H9 (cell line): Measurements from ENCODE around the gene LARP4B. TPM values are rescaled to one million over a fixed set of nuclear protein-coding genes. Genes with fewer than 3 reads are reported as not detected.

Experiments
- DNase-seq: peaks from one replicate; pipeline ENCODE4 v3.0.0-alpha.2; 2017
- H2AFZ ChIP-seq: one replicate; pipeline ENCODE4 v1.6.1; 2013; ENCODE audit warnings: mild to moderate bottlenecking, low read length, control low read depth, moderate library complexity
- H2AK5ac ChIP-seq: 2 replicates; pipeline ENCODE4 v1.6.1; 2013; ENCODE audit warnings: low read length, control low read depth, mixed read lengths; ENCODE audit not compliant: insufficient read length
- H2BK120ac ChIP-seq: one replicate; pipeline ENCODE4 v1.6.1; 2013; ENCODE audit warnings: low read depth, mild to moderate bottlenecking, low read length, control low read depth, inconsistent platforms; ENCODE audit not compliant: poor library complexity, severe bottlenecking
- H2BK12ac ChIP-seq: 2 replicates; pipeline ENCODE4 v1.6.1; 2013; ENCODE audit warnings: low read length, control low read depth, mixed read lengths, low read depth; ENCODE audit not compliant: insufficient read length
- H2BK15ac ChIP-seq: 2 replicates; pipeline ENCODE4 v1.6.1; 2013; ENCODE audit warnings: low read depth, low read length, control low read depth
- H2BK20ac ChIP-seq: one replicate; pipeline ENCODE4 v1.6.1; 2013; ENCODE audit warnings: low read depth, mild to moderate bottlenecking, low read length, control low read depth, inconsistent platforms; ENCODE audit not compliant: poor library complexity, severe bottlenecking
- H2BK5ac ChIP-seq: 2 replicates; pipeline ENCODE4 v1.6.1; 2013; ENCODE audit warnings: low read length, control low read depth, mixed read lengths; ENCODE audit not compliant: insufficient read length
- H3K14ac ChIP-seq: 2 replicates; pipeline ENCODE4 v1.6.1; 2013; ENCODE audit warnings: low read length, control low read depth; ENCODE audit not compliant: insufficient read depth
- H3K18ac ChIP-seq: 2 replicates; pipeline ENCODE4 v1.6.1; 2013; ENCODE audit warnings: low read depth, mild to moderate bottlenecking, mixed read lengths, low read length, control low read depth; ENCODE audit not compliant: insufficient read length
- H3K23ac ChIP-seq: 2 replicates; pipeline ENCODE4 v1.6.1; 2013; ENCODE audit warnings: low read length, control low read depth, mixed read lengths, low read depth; ENCODE audit not compliant: insufficient read length
- H3K23me2 ChIP-seq: 2 replicates; pipeline ENCODE4 v1.6.1; 2013; ENCODE audit warnings: low read depth, mild to moderate bottlenecking, mixed read lengths, low read length, control low read depth; ENCODE audit not compliant: insufficient read length, poor library complexity, severe bottlenecking
- H3K27ac ChIP-seq: 2 replicates; pipeline ENCODE4 v1.5.1; 2013; ENCODE audit warnings: low read length, control low read depth, mixed read lengths, low read depth; ENCODE audit not compliant: insufficient read length
- H3K27me3 ChIP-seq: 2 replicates; pipeline ENCODE4 v1.6.1; 2013; ENCODE audit warnings: low read length, control low read depth, inconsistent platforms; ENCODE audit not compliant: insufficient read depth
- H3K4ac ChIP-seq: 2 replicates; pipeline ENCODE4 v1.6.1; 2013; ENCODE audit warnings: low read depth, mild to moderate bottlenecking, control low read depth, inconsistent platforms, low read length, moderate library complexity
- H3K4me1 ChIP-seq: 2 replicates; pipeline ENCODE4 v1.6.1; 2013; ENCODE audit warnings: low read length, control low read depth, inconsistent platforms; ENCODE audit not compliant: insufficient read depth
- H3K4me2 ChIP-seq: 2 replicates; pipeline ENCODE4 v1.6.1; 2013; ENCODE audit warnings: low read length, control low read depth, mixed read lengths; ENCODE audit not compliant: insufficient read length, insufficient read depth
- H3K56ac ChIP-seq: 2 replicates; pipeline ENCODE4 v1.6.1; 2013; ENCODE audit warnings: low read depth, mild to moderate bottlenecking, mixed read lengths, low read length, control low read depth; ENCODE audit not compliant: insufficient read length
- H3K79me1 ChIP-seq: 2 replicates; pipeline ENCODE4 v1.6.1; 2013; ENCODE audit warnings: low read depth, mild to moderate bottlenecking, moderate library complexity, low read length, control low read depth, inconsistent platforms; ENCODE audit not compliant: insufficient read depth, poor library complexity, severe bottlenecking
- H3K79me2 ChIP-seq: 2 replicates; pipeline ENCODE4 v1.6.1; 2013; ENCODE audit warnings: low read length, control low read depth, inconsistent platforms; ENCODE audit not compliant: insufficient read depth
- H3K9ac ChIP-seq: 2 replicates; pipeline ENCODE4 v1.6.1; 2013; ENCODE audit warnings: low read length, control low read depth, mixed read lengths; ENCODE audit not compliant: insufficient read length; ENCODE audit errors: extremely low read depth
- H3K9me3 ChIP-seq: one replicate; pipeline ENCODE4 v1.6.1; 2013; ENCODE audit warnings: low read depth, low read length, inconsistent platforms; ENCODE audit not compliant: control insufficient read depth
- H3T11ph ChIP-seq: one replicate; pipeline ENCODE4 v1.6.1; 2013; ENCODE audit warnings: mild to moderate bottlenecking, low read length, control low read depth, inconsistent platforms
- H4K20me1 ChIP-seq: one replicate; pipeline ENCODE4 v1.6.1; 2013; ENCODE audit not compliant: control insufficient read depth, insufficient read length, insufficient read depth
- H4K5ac ChIP-seq: 2 replicates; pipeline ENCODE4 v1.6.1; 2013; ENCODE audit warnings: low read depth, mild to moderate bottlenecking, mixed read lengths, low read length, control low read depth; ENCODE audit not compliant: insufficient read length
- H4K8ac ChIP-seq: replicated peaks from 2 replicates; pipeline ENCODE4 v1.6.1; 2013; ENCODE audit warnings: low read length, control low read depth, mixed read lengths, low read depth; ENCODE audit not compliant: insufficient read length
- H4K91ac ChIP-seq: 2 replicates; pipeline ENCODE4 v1.6.1; 2013; ENCODE audit warnings: low read depth, mild to moderate bottlenecking, moderate library complexity, mixed read lengths, low read length, control low read depth; ENCODE audit not compliant: insufficient read length
- H3K27ac Mint-ChIP-seq, 3 experiments: 2 replicates in 2 of 3; 3 replicates in 1 of 3; pipeline ENCODE4 v1.8.0; 2020 to 2021; ENCODE audit warnings: mixed read lengths in 3 of 3, mild to moderate bottlenecking in 1 of 3, moderate library complexity in 1 of 3
- H3K27me3 Mint-ChIP-seq: 2 replicates; pipeline ENCODE4 v1.8.0; 2021; ENCODE audit warnings: low read depth, mild to moderate bottlenecking, moderate library complexity, mixed read lengths
- H3K36me3 Mint-ChIP-seq, 3 experiments: 2 replicates in 2 of 3; 3 replicates in 1 of 3; pipeline ENCODE4 v1.8.0; 2020 to 2021; ENCODE audit warnings: low read depth in 3 of 3, mixed read lengths in 3 of 3; ENCODE audit not compliant: insufficient read depth in 1 of 3
- H3K4me1 Mint-ChIP-seq, 2 experiments: 2 replicates each; pipeline ENCODE4 v1.8.0; 2020; ENCODE audit warnings: mixed read lengths in 2 of 2
- H3K4me3 Mint-ChIP-seq, 2 experiments: 2 replicates in 1 of 2; 3 replicates in 1 of 2; pipeline ENCODE4 v1.8.0; 2020 to 2021; ENCODE audit warnings: mild to moderate bottlenecking in 2 of 2, mixed read lengths in 2 of 2, moderate library complexity in 1 of 2
- H3K9me3 Mint-ChIP-seq, 2 experiments: 2 replicates in 1 of 2; 3 replicates in 1 of 2; pipeline ENCODE4 v1.8.0; 2020; ENCODE audit warnings: mild to moderate bottlenecking in 2 of 2, mixed read lengths in 2 of 2, moderate library complexity in 1 of 2
- WGBS: extraction: QIAGEN DNeasy Blood & Tissue Kit; methylation state at CpG from one replicate; pipeline ENCODE4 v1.1.7; 2013; ENCODE audit warnings: missing lambda C conversion rate, low lambda C conversion rate, mixed read lengths; ENCODE audit not compliant: insufficient read length; ENCODE audit errors: extremely low coverage; 5-methylcytosine and 5-hydroxymethylcytosine counted together
- total RNA-seq: library from RNA; stranded (reverse); gene quantifications from 2 replicates; pipeline ENCODE4 v1.2.1, GENCODE V29; 2021
- TF ChIP-seq, protein P1 (sequence below): fragments of 200-600 bp; sonication (generic); conservative IDR thresholded peaks from 3 replicates; pipeline ENCODE4 v1.8.0; 2021; ENCODE audit warnings: antibody characterized with exemption, mild to moderate bottlenecking

LARP4B gene
- total RNA-seq, 1 experiment from 2014 or later: 88.9 TPM

DNA sequence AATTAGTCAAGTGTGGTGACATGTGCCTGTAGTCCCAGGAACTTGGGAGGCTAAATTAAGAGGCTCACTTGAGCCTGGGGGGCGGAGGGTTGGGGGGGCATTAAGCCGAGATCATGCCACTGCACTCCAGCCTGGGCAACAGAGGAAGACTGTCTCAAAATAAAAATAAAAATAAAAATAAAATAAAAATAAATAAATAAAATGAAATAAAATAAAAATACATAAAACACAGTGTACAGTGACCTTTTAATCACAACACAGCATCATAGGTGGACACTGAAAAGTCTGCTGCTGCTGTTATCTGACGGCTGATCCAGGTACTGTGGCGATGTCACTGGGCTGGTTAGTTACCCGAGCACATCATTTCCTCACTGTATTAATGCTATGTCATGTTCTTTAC lies 27.1 kb downstream of the LARP4B start:
- peaks cover 5 to 7% of the 10 kb centered on the region in 2 experiments; a peak in 3 of 4 replicates for H3K4me1 Mint-ChIP-seq
- H3K14ac ChIP-seq: no peak overlapping the region

More for the DNA sequence above, 27.1 kb downstream of the LARP4B start:
- H3K9me3 ChIP-seq: no peaks in the 10 kb centered on the region
- peaks cover 16% of the 10 kb centered on the region for H3K79me1 ChIP-seq
- no peak overlapping the region for H2AK5ac ChIP-seq
- H3K4me3 Mint-ChIP-seq: no peak overlapping the region
- peaks cover 5% of the 10 kb centered on the region for H4K20me1 ChIP-seq
- H4K5ac ChIP-seq: no peak overlapping the region
- WGBS: no CpG with 5 or more reads among the region's 5 CpGs
- no peaks in the 10 kb centered on the region for H3K4me1 ChIP-seq
- no peak overlapping the region for H3K4me2 ChIP-seq
- H3K9me3 Mint-ChIP-seq: no peaks in the 10 kb centered on the region
- no peak overlapping the region for H3K27ac Mint-ChIP-seq
- H4K91ac ChIP-seq: no peak overlapping the region
- no peak overlapping the region for H2BK120ac ChIP-seq
- H2AFZ ChIP-seq: no peak overlapping the region
- no peak overlapping the region for H2BK5ac ChIP-seq
- no peaks in the 10 kb centered on the region for H3K23me2 ChIP-seq
- no peak overlapping the region for H3T11ph ChIP-seq
- H2BK20ac ChIP-seq: no peak overlapping the region
- H3K79me2 ChIP-seq: peaks cover 23% of the 10 kb centered on the region
- H3K18ac ChIP-seq: no peak overlapping the region
- no peak overlapping the region for H3K9ac ChIP-seq
- H3K23ac ChIP-seq: no peak overlapping the region
- TF ChIP-seq, protein P1, sequence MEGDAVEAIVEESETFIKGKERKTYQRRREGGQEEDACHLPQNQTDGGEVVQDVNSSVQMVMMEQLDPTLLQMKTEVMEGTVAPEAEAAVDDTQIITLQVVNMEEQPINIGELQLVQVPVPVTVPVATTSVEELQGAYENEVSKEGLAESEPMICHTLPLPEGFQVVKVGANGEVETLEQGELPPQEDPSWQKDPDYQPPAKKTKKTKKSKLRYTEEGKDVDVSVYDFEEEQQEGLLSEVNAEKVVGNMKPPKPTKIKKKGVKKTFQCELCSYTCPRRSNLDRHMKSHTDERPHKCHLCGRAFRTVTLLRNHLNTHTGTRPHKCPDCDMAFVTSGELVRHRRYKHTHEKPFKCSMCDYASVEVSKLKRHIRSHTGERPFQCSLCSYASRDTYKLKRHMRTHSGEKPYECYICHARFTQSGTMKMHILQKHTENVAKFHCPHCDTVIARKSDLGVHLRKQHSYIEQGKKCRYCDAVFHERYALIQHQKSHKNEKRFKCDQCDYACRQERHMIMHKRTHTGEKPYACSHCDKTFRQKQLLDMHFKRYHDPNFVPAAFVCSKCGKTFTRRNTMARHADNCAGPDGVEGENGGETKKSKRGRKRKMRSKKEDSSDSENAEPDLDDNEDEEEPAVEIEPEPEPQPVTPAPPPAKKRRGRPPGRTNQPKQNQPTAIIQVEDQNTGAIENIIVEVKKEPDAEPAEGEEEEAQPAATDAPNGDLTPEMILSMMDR: no peak
- H2BK15ac ChIP-seq: no peak overlapping the region
- H4K8ac ChIP-seq: no peak overlapping the region
- no peaks in the 10 kb centered on the region for H3K27me3 Mint-ChIP-seq
- no peaks in the 10 kb centered on the region for H3K27me3 ChIP-seq
- no peak overlapping the region for H3K56ac ChIP-seq
- H3K4ac ChIP-seq: no peak overlapping the region
- peaks cover 10 to 23% (median 15%) of the 10 kb centered on the region in 3 experiments; a peak in 6 of 7 replicates for H3K36me3 Mint-ChIP-seq
- H3K27ac ChIP-seq: no peak overlapping the region
- DNase-seq: no peak
- no peak overlapping the region for H2BK12ac ChIP-seq
